Suprapubic skin (tissue), 3 donors: Measurements from ENCODE around the gene LRP1B.

ENCODE experiments used
- CTCF ChIP-seq, 2 donors: fragments of 200-600 bp in 1 of 2; fragments of 450-650 bp in 1 of 2; sonication (generic) in 1 of 2; IDR thresholded peaks; one replicate each; pipeline ENCODE4 v1.5.1; 2016 to 2019; ENCODE audit warnings: antibody characterized with exemption in 2 of 2, mild to moderate bottlenecking in 1 of 2, moderate library complexity in 1 of 2
- POLR2A ChIP-seq, 2 donors: fragments of 450-650 bp; IDR thresholded peaks; one replicate each; pipeline ENCODE4 v1.6.1; 2017; ENCODE audit warnings: antibody characterized with exemption in 2 of 2, mild to moderate bottlenecking in 2 of 2, moderate library complexity in 2 of 2

- TF ChIP-seq CTCF (IDR thresholded peaks at IDR 0.05): no peak
- TF ChIP-seq POLR2A (IDR thresholded peaks at IDR 0.05): no peak
Measured at GRCh38 chr2:142142595-142142994, 11.8 kb upstream of the LRP1B start.
